ENCODE data around the gene PGLYRP3.

DNA sequence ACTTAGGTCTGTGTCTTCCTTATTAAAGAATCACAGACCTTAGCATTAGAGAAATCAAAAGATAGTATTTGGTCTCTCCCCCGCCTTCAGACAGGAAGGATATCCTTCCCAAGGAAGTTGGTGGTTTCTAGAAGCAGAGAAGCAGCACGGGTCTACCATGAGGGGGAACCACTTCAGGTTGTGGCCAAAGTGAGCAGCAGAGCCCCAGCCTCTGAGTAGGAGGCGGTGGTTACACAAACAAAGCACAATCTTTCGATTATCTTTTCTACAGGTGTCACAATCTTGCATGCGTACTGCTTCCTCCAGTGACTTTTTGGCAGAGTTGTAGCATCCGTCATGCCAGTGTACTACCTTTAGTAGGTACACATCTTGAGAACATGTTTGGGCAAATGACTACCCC, 27.1 kb upstream of the PGLYRP3 start:
- TF ChIP-seq, protein P1, sequence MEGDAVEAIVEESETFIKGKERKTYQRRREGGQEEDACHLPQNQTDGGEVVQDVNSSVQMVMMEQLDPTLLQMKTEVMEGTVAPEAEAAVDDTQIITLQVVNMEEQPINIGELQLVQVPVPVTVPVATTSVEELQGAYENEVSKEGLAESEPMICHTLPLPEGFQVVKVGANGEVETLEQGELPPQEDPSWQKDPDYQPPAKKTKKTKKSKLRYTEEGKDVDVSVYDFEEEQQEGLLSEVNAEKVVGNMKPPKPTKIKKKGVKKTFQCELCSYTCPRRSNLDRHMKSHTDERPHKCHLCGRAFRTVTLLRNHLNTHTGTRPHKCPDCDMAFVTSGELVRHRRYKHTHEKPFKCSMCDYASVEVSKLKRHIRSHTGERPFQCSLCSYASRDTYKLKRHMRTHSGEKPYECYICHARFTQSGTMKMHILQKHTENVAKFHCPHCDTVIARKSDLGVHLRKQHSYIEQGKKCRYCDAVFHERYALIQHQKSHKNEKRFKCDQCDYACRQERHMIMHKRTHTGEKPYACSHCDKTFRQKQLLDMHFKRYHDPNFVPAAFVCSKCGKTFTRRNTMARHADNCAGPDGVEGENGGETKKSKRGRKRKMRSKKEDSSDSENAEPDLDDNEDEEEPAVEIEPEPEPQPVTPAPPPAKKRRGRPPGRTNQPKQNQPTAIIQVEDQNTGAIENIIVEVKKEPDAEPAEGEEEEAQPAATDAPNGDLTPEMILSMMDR (conservative IDR thresholded peaks at IDR 0.05; ENCODE audit: low read depth, low read length) = no peak
- TF ChIP-seq EZH2 (IDR thresholded peaks at IDR 0.05; ENCODE audit: low read length, unreplicated experiment) (no peak), EZH2phosphoT487 (IDR thresholded peaks at IDR 0.05; ENCODE audit: borderline replicate concordance, low read length) (no peak)

All from PC-3 (cell line).